ENCODE results near the gene AXL. TPM values are rescaled to one million over a fixed set of nuclear protein-coding genes. Genes with fewer than 3 reads are reported as not detected.

AXL gene
- total RNA-seq, 1 donor from 2014 or later = not detected

DNA sequence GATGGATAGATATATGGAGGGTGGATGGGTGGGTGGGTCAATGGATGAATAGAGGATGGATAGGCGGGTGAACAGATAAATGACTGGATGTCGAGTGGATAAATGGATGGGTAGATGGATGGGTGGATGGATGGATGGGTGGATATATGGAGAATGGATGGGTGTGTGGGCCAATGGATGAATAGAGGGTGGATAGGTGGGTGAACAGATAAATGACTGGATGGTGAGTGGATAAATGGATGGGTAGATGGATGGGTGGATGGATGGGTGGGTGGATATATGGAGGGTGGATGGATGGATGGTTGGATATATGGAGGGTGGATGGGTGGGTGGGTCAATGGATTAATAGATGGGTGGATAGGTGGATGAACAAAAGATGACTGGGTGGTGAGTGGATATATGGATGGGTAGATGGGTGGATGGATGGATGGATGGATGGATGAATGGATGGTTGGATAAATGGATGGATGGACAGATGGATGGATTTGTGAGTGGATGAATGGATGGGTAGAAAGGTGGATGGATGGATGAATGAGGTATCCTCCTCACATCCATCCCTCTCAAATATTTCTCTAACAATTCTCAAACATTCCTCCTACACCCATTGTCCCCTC lies 21.0 kb downstream of the AXL start:
- peaks cover 16% of the 10 kb centered on the region for H3K27me3 Mint-ChIP-seq
- H3K4me1 Mint-ChIP-seq = no peaks in the 10 kb centered on the region
- no peaks in the 10 kb centered on the region for H3K9me3 Mint-ChIP-seq
- intact Hi-C loops (cut with micrococcal nuclease) = no loop called here
- ChIA-PET CTCF (no interaction called here), POLR2A (no interaction called here)
- no peaks in the 10 kb centered on the region for H3K36me3 Mint-ChIP-seq (ENCODE audit: low read depth)
- DNase-seq (no peak), ATAC-seq (ENCODE audit: low read depth) (no peak)
- TF ChIP-seq, protein P1, sequence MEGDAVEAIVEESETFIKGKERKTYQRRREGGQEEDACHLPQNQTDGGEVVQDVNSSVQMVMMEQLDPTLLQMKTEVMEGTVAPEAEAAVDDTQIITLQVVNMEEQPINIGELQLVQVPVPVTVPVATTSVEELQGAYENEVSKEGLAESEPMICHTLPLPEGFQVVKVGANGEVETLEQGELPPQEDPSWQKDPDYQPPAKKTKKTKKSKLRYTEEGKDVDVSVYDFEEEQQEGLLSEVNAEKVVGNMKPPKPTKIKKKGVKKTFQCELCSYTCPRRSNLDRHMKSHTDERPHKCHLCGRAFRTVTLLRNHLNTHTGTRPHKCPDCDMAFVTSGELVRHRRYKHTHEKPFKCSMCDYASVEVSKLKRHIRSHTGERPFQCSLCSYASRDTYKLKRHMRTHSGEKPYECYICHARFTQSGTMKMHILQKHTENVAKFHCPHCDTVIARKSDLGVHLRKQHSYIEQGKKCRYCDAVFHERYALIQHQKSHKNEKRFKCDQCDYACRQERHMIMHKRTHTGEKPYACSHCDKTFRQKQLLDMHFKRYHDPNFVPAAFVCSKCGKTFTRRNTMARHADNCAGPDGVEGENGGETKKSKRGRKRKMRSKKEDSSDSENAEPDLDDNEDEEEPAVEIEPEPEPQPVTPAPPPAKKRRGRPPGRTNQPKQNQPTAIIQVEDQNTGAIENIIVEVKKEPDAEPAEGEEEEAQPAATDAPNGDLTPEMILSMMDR (IDR thresholded peaks at IDR 0.05) = no peak
- no peak overlapping the region for H3K4me3 Mint-ChIP-seq
- no peak overlapping the region for H3K27ac Mint-ChIP-seq

DNA sequence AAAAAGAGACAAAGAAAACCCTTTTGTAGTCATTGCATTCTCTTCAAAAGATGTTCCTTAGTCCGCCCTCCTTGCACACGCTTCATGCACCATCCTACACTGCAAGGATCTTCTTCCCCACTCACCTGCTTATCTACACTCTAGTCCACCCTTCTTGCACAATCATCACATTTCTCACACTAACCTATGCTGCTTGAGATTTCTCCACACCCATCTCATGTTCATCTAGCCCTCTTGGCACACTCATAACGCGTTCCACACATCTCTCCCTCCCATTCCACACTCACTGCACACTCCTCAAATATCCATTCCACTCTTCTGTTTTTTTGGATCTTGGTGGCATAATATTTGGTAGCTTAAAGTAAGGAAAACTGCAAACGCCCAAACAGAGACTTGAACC lies 22.8 kb downstream of the AXL start:
- no peak overlapping the region for H3K4me3 Mint-ChIP-seq
- H3K27me3 Mint-ChIP-seq = peaks cover 16% of the 10 kb centered on the region
- ATAC-seq (ENCODE audit: low read depth) (no peak), DNase-seq (no peak)
- no peaks in the 10 kb centered on the region for H3K4me1 Mint-ChIP-seq
- H3K27ac Mint-ChIP-seq = no peak overlapping the region
- TF ChIP-seq, protein P1 (IDR thresholded peaks at IDR 0.05) = no peak
- intact Hi-C loops (cut with micrococcal nuclease) = no loop called here
- ChIA-PET POLR2A (no interaction called here), CTCF (no interaction called here)
- no peaks in the 10 kb centered on the region for H3K9me3 Mint-ChIP-seq
- H3K36me3 Mint-ChIP-seq (ENCODE audit: low read depth) = no peaks in the 10 kb centered on the region

DNA sequence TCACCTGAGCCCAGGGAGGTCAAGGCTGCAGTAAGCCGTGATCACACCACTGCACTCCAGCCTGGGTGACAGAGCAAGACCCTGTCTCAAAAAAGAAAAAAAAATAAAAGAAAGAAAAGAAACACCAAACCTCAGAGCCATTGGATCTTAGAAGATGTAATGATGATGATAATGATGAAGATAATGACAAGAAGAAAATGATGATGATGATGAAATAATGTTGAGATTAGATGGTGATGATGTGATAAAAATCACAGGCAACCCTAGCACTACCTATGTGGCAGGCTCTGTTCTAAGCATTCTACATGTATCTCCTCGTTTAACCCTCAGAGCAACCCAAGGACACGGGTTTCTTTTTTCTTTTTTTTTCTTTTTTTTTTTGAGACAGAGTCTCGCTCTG lies 25.1 kb downstream of the AXL start:
- intact Hi-C loops (cut with micrococcal nuclease) = no loop called here
- POLR2A ChIA-PET = no interaction called here
- Mint-ChIP-seq H3K36me3 (ENCODE audit: low read depth) (no peaks in the 10 kb centered on the region), H3K9me3 (no peaks in the 10 kb centered on the region), H3K27me3 (peaks cover 6% of the 10 kb centered on the region), H3K4me3 (no peak overlapping the region), H3K27ac (no peak overlapping the region), H3K4me1 (no peaks in the 10 kb centered on the region)
- DNase-seq (no peak), ATAC-seq (ENCODE audit: low read depth) (no peak)
- TF ChIP-seq, protein P1 (IDR thresholded peaks at IDR 0.05) = no peak
- CTCF ChIA-PET = no interaction called here

DNA sequence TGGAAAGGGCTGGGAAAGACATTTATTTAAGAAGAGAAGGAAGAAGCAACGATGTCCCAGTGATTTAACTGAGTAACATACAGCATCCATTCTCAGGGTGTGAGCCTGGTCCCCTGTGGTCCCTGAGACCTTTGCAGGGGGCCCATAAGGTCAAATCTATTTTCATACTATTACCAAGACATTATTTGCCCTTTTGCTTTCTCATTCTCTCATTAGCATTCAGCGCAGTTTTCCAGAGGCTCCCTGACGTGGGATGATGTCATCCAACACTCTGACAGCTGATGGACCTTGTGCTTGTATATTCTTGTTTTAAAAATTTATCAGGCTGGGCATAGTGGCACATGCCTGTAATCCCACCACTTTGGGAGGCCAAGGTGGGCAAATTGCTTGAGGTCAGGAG lies 26.8 kb downstream of the AXL start:
- Mint-ChIP-seq H3K27me3 (peaks cover 3% of the 10 kb centered on the region), H3K9me3 (no peaks in the 10 kb centered on the region), H3K36me3 (ENCODE audit: low read depth) (no peaks in the 10 kb centered on the region), H3K27ac (no peak overlapping the region), H3K4me1 (no peaks in the 10 kb centered on the region), H3K4me3 (no peak overlapping the region)
- no peak for ATAC-seq (ENCODE audit: low read depth)
- CTCF ChIA-PET = no interaction called here
- POLR2A ChIA-PET = no interaction called here
- intact Hi-C loops (cut with micrococcal nuclease) = no loop called here
- no peak for DNase-seq
- TF ChIP-seq, protein P1 (IDR thresholded peaks at IDR 0.05) = no peak

DNA sequence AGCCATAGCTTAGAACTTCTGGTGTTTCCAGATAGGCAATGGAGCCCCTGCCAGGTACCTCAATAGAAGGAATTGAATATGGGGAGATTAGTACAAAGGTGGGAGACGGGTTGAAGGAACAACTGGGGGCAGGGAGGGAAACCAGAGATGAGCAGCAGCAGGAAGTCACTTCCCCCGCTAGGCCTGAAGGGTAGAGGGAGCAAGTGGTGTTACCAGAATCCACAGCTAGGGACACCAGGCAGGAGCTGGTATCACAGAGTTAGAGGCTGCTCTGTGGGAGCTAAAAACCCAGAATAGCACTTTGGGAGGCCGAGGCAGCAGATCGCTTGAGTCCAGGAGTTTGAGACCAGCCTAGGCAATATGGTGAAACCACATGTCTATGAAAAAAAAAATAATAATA lies 29.9 kb downstream of the AXL start:
- Mint-ChIP-seq H3K36me3 (ENCODE audit: low read depth) (no peaks in the 10 kb centered on the region), H3K4me3 (no peak overlapping the region), H3K27ac (no peak overlapping the region), H3K9me3 (no peaks in the 10 kb centered on the region), H3K4me1 (no peaks in the 10 kb centered on the region), H3K27me3 (peaks cover 10% of the 10 kb centered on the region)
- ATAC-seq (ENCODE audit: low read depth) (no peak), DNase-seq (no peak)
- ChIA-PET POLR2A (no interaction called here), CTCF (no interaction called here)
- TF ChIP-seq, protein P1 (IDR thresholded peaks at IDR 0.05) = no peak
- intact Hi-C loops (cut with micrococcal nuclease) = no loop called here

All from activated B cell treated with CpG ODN at 0.5 μM for 24 hours (primary cell).